ENCODE measurements around the gene KSR1. TPM values are rescaled to one million over a fixed set of nuclear protein-coding genes. Genes with fewer than 3 reads are reported as not detected.

The KSR1 gene
- total RNA-seq, 2 experiments from 2014 or later, result 96.6 to 113 TPM

DNA sequence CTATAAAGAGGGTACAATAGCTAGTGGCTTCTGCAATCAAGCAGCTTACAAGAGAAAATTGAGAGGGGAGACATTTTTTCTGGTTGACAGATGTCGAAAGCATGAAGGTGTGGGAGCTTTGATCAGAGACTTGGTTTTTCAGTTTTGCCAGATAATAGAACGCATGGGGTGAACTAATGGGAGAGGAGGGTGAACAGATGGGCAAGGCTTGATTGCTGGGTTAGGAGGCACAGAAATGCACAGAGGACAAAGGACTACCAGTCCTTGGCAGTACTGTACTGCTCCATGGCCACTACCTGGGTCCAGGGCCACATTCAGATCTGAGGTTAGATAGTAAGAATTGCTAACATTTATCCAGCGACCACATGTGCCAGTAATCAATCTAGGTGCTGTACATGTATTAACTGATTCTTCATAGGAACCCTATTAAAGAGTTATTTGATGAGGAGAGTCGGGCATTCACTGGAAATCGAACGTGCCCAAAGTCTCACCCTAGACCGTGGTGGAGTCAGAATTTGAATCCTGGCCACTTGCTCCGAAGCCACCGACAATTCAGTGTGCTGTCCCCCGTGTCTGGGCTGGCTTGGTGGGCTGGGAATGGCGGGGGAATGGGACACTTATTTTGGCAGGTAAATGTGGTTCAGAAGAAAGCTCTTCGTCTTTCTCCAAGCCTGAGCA is 873 bp upstream of the KSR1 start:
- peak overlapping the region; percentile 27 for H3K27ac Mint-ChIP-seq
- ChIA-PET POLR2A (interaction anchor here (0.9 to 2.2 kb wide), 2 partner anchors 19 to 145 kb away, joined by 3 to 13 read pairs; no protein-coding TSS in a partner anchor), CTCF (interaction anchor here (0.6 to 1.9 kb wide), 14 partner anchors 10 to 202 kb away, joined by 3 to 7 read pairs (median 3); no protein-coding TSS in a partner anchor)
- H3K4me3 Mint-ChIP-seq, result peak overlapping the region; percentile 88
- intact Hi-C loops (cut with DNase I, micrococcal nuclease), result loop anchor here (5.0 to 10.0 kb wide), 3 partner anchors 103 to 879 kb away; partner anchors contain the start of genes IFT20 (in 1 of the 2), TNFAIP1 (in 1 of the 2) and WSB1 (in 1 of the 2)
- H3K9me3 Mint-ChIP-seq (ENCODE audit: low read depth), result no peaks in the 10 kb centered on the region
- DNase-seq (no peak), ATAC-seq (no peak)
- H3K4me1 Mint-ChIP-seq, result peaks cover 39% of the 10 kb centered on the region
- peaks cover 6% of the 10 kb centered on the region for H3K27me3 Mint-ChIP-seq
- H3K36me3 Mint-ChIP-seq (ENCODE audit: low read depth), result peaks cover 23% of the 10 kb centered on the region

DNA sequence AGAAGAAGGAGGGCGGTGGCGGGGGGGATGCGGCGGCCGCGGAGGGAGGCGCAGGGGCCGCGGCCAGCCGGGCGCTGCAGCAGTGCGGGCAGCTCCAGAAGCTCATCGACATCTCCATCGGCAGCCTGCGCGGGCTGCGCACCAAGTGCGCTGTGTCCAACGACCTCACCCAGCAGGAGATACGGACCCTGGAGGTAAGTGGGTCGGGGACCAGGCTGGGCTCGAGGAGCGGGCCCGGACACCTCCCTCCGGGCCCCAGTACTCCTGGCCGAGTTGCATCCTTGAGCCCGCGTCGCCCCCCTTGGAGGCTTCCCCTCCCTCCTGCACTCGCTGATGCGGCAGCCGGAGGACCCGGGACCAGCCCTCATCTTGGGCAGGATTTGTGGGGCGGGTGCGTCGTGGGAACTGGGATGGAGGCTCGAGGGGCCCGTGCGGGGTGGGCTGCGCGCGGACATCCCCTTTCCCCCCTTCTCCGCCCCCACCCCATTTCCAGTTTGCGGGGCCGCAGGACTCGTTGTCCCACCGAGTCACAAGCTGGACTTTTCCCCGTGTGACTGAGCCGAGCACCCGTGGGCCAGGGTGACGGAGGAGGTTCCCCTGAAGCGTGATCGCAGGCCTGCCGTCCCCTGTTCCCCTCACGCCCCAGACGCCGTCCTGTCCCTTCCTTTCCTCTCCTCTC is 572 bp downstream of the KSR1 start:
- POLR2A ChIA-PET, result interaction anchor here (1.4 to 2.5 kb wide), 3 partner anchors 10 to 17 kb away, joined by 5 to 20 read pairs (median 13); no protein-coding TSS in a partner anchor
- H3K27me3 Mint-ChIP-seq, result peaks cover 6% of the 10 kb centered on the region
- CTCF ChIA-PET, result interaction anchor here (0.6 to 1.9 kb wide), 5 partner anchors 12 to 145 kb away, joined by 3 to 7 read pairs (median 4); no protein-coding TSS in a partner anchor
- ATAC-seq (no peak), DNase-seq (peak; percentile 35)
- peaks cover 47% of the 10 kb centered on the region for H3K4me1 Mint-ChIP-seq
- H3K36me3 Mint-ChIP-seq (ENCODE audit: low read depth), result peaks cover 23% of the 10 kb centered on the region
- peak overlapping the region; percentile 88 for H3K4me3 Mint-ChIP-seq
- H3K27ac Mint-ChIP-seq, result peak overlapping the region; percentile 83
- intact Hi-C loops (cut with DNase I, micrococcal nuclease), result loop anchor here (1.0 to 10.0 kb wide), 11 partner anchors 9 to 878 kb away; partner anchors contain the start of genes IFT20 (in 1 of the 2), TNFAIP1 (in 1 of the 2) and WSB1 (in 1 of the 2)
- H3K9me3 Mint-ChIP-seq (ENCODE audit: low read depth), result no peaks in the 10 kb centered on the region

DNA sequence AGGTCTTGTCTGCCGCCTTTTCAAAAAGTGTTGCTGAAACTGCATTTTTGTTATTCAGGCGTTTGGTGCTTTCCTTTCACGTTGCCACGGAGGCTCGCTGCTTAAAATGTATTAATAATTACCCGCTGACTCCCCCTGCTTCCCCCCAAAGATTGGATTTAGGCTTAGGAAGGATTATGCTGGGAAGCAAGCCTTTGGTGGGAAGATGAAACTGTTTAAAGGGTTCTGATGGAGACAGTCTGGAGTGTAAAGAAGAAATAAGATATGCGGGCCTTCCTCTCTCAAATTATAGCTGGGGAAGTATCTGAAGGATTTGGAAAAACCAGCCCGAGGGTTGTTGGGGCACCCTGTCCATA is 1.1 kb downstream of the KSR1 start:
- Mint-ChIP-seq H3K36me3 (ENCODE audit: low read depth) (peaks cover 23% of the 10 kb centered on the region), H3K27ac (peak overlapping the region; percentile 83), H3K9me3 (ENCODE audit: low read depth) (no peaks in the 10 kb centered on the region), H3K27me3 (peaks cover 6% of the 10 kb centered on the region), H3K4me1 (peaks cover 52% of the 10 kb centered on the region), H3K4me3 (peak overlapping the region; percentile 88)
- intact Hi-C loops (cut with DNase I, micrococcal nuclease), result loop anchor here (2.0 to 10.0 kb wide), 5 partner anchors 15 to 877 kb away; partner anchors contain the start of genes IFT20 (in 1 of the 2), TNFAIP1 (in 1 of the 2) and WSB1 (in 1 of the 2)
- no peak for ATAC-seq
- no peak for DNase-seq
- ChIA-PET POLR2A (interaction anchor here (0.6 to 2.5 kb wide), 2 partner anchors 9 to 161 kb away, joined by 3 to 20 read pairs; no protein-coding TSS in a partner anchor), CTCF (interaction anchor here (0.6 to 2.0 kb wide), 4 partner anchors 9 to 143 kb away, joined by 3 to 11 read pairs (median 8); no protein-coding TSS in a partner anchor)

DNA sequence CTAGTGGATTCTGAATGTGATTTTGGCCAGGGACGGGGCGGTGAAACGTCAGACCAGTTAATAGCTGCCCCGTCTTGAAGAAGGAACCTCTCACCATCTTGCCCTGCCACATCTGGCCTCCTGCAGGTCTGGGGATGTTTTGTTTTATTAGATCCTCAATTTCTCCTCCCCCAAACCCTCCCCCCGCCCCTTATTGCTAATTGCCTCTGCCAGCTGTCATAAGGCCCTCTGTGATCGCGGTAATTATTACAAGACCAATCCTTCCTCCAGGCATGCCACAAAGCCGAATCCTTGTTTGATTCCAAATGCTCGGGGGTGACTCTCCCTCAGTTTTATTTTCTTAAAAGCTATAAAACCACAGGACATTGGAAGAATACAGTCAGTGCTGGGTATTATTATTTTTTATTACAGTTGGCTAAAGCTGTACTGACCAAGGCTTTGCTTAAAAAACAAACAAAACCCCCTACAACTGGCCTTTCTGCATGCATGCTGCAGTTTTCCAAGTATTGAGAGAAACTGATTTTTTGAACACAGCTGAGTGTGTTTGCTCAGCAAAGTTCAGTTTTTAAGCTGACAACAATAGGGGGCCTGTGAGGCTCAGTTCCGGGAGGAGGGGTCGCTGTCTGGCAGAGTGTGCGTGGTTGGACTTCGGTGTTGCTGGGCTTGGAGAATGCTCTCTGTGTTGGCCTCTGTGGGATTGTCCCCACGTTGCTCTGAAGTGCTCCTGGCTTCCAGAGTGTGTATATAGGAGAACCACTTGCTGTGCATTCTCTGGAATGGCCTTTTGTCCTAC is 1.7 kb downstream of the KSR1 start:
- peak overlapping the region; percentile 83 for H3K27ac Mint-ChIP-seq
- POLR2A ChIA-PET, result interaction anchor here (0.6 to 2.8 kb wide), 4 partner anchors 9 to 161 kb away, joined by 3 to 20 read pairs (median 9); no protein-coding TSS in a partner anchor
- CTCF ChIA-PET, result interaction anchor here (0.6 to 2.0 kb wide), 6 partner anchors 9 to 174 kb away, joined by 3 to 11 read pairs (median 4); no protein-coding TSS in a partner anchor
- H3K4me1 Mint-ChIP-seq, result peaks cover 55% of the 10 kb centered on the region
- ATAC-seq (no peak), DNase-seq (no peak)
- peaks cover 23% of the 10 kb centered on the region for H3K36me3 Mint-ChIP-seq (ENCODE audit: low read depth)
- H3K27me3 Mint-ChIP-seq, result peaks cover 6% of the 10 kb centered on the region
- intact Hi-C loops (cut with DNase I, micrococcal nuclease), result loop anchor here (2.0 to 10.0 kb wide), 5 partner anchors 15 to 877 kb away; partner anchors contain the start of genes IFT20 (in 1 of the 2), TNFAIP1 (in 1 of the 2) and WSB1 (in 1 of the 2)
- H3K4me3 Mint-ChIP-seq, result peak overlapping the region; percentile 88
- no peaks in the 10 kb centered on the region for H3K9me3 Mint-ChIP-seq (ENCODE audit: low read depth)

- H3K4me3 Mint-ChIP-seq, result peak overlapping the region; percentile 88
- H3K27ac Mint-ChIP-seq, result no peak overlapping the region
- ATAC-seq, result no peak
- POLR2A ChIA-PET, result interaction anchor here (0.9 to 2.8 kb wide), 3 partner anchors 8 to 16 kb away, joined by 3 to 20 read pairs (median 15); no protein-coding TSS in a partner anchor
- peaks cover 23% of the 10 kb centered on the region for H3K36me3 Mint-ChIP-seq (ENCODE audit: low read depth)
- H3K9me3 Mint-ChIP-seq (ENCODE audit: low read depth), result no peaks in the 10 kb centered on the region
- CTCF ChIA-PET, result interaction anchor here (0.6 to 2.0 kb wide), 5 partner anchors 8 to 174 kb away, joined by 3 to 11 read pairs (median 5); no protein-coding TSS in a partner anchor
- DNase-seq, result no peak
- H3K27me3 Mint-ChIP-seq, result peaks cover 6% of the 10 kb centered on the region
- intact Hi-C loops (cut with DNase I, micrococcal nuclease), result loop anchor here (5.0 to 10.0 kb wide), 3 partner anchors 106 to 876 kb away; partner anchors contain the start of genes IFT20 (in 1 of the 2), TNFAIP1 (in 1 of the 2) and WSB1 (in 1 of the 2)
- H3K4me1 Mint-ChIP-seq, result peaks cover 61% of the 10 kb centered on the region
Observed at GRCh38 chr17:27458524-27458908, 2.3 kb downstream of the KSR1 start.

- intact Hi-C loops (cut with DNase I, micrococcal nuclease), result loop anchor here (5.0 to 10.0 kb wide), 3 partner anchors 107 to 875 kb away; partner anchors contain the start of genes IFT20 (in 1 of the 2), TNFAIP1 (in 1 of the 2) and WSB1 (in 1 of the 2)
- no peak for DNase-seq
- CTCF ChIA-PET, result interaction anchor here (0.9 to 1.8 kb wide), 2 partner anchors 87 to 140 kb away, joined by 5 to 7 read pairs; no protein-coding TSS in a partner anchor
- POLR2A ChIA-PET, result interaction anchor here (2.8 kb wide), 1 partner anchor 15 kb away, joined by 15 read pairs; no protein-coding TSS in a partner anchor
- peak overlapping the region; percentile 24 for H3K4me3 Mint-ChIP-seq
- H3K4me1 Mint-ChIP-seq, result peaks cover 65% of the 10 kb centered on the region
- H3K27me3 Mint-ChIP-seq, result peaks cover 6% of the 10 kb centered on the region
- peaks cover 23% of the 10 kb centered on the region for H3K36me3 Mint-ChIP-seq (ENCODE audit: low read depth)
- H3K27ac Mint-ChIP-seq, result no peak overlapping the region
- ATAC-seq, result no peak
- H3K9me3 Mint-ChIP-seq (ENCODE audit: low read depth), result no peaks in the 10 kb centered on the region
Observed at GRCh38 chr17:27459433-27459832, 3.2 kb downstream of the KSR1 start.

- Mint-ChIP-seq H3K4me3 (no peak overlapping the region), H3K9me3 (ENCODE audit: low read depth) (no peaks in the 10 kb centered on the region), H3K36me3 (ENCODE audit: low read depth) (peaks cover 23% of the 10 kb centered on the region), H3K4me1 (peaks cover 67% of the 10 kb centered on the region), H3K27me3 (peaks cover 3% of the 10 kb centered on the region), H3K27ac (no peak overlapping the region)
- ATAC-seq (no peak), DNase-seq (no peak)
- POLR2A ChIA-PET, result interaction anchor here (1.0 to 2.8 kb wide), 2 partner anchors 14 to 28 kb away, joined by 6 to 15 read pairs; no protein-coding TSS in a partner anchor
- intact Hi-C loops (cut with DNase I, micrococcal nuclease), result no loop called here
- CTCF ChIA-PET, result interaction anchor here (0.5 to 1.8 kb wide), 4 partner anchors 86 to 140 kb away, joined by 3 to 7 read pairs (median 4); no protein-coding TSS in a partner anchor
Observed at GRCh38 chr17:27460196-27460725, 4.0 kb downstream of the KSR1 start.

DNA sequence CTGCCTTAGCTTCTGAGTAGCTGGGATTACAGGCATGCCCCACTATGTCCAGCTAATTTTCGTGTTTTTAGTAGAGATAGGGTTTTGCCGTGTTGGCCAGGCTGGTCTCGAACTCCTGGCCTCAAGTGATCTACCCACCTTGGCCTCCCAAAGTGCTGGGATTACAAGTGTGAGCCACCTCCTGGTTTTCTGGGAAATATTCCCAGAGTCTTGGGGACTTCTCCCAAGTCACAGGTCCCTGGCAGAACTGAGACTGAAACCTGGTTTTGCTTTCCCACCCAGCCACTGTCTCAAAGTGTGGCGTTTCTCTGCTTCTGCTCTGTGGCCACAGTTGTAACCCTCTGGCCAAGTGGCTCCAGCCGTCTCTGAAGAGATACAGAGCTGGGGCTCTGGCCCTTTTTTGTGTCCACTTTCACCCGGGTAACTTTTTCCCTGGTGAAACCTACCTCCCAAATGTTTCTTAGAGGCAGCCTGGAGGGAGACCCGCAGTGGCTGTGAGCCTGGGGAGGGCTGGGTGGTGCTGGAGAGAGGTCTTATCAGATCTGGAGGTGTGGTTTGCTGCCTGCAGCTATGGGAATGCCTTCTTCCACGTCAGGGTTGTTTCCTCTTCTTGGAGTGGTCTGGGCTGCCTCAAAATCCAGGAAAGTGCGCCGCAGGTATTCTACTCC is 5.1 kb downstream of the KSR1 start:
- CTCF ChIA-PET, result no interaction called here
- Mint-ChIP-seq H3K9me3 (ENCODE audit: low read depth) (no peaks in the 10 kb centered on the region), H3K27me3 (no peaks in the 10 kb centered on the region), H3K36me3 (ENCODE audit: low read depth) (peaks cover 23% of the 10 kb centered on the region), H3K4me1 (peaks cover 70% of the 10 kb centered on the region), H3K4me3 (no peak overlapping the region), H3K27ac (no peak overlapping the region)
- DNase-seq (no peak), ATAC-seq (no peak)
- POLR2A ChIA-PET, result interaction anchor here (1.0 kb wide), 1 partner anchor 27 kb away, joined by 6 read pairs; no protein-coding TSS in a partner anchor
- intact Hi-C loops (cut with DNase I, micrococcal nuclease), result no loop called here

GRCh38 chr17:27462149-27462548 is 5.9 kb downstream of the KSR1 start:
- Mint-ChIP-seq H3K4me1 (peaks cover 78% of the 10 kb centered on the region), H3K36me3 (ENCODE audit: low read depth) (peaks cover 21% of the 10 kb centered on the region), H3K9me3 (ENCODE audit: low read depth) (no peaks in the 10 kb centered on the region), H3K27me3 (no peaks in the 10 kb centered on the region), H3K27ac (no peak overlapping the region), H3K4me3 (no peak overlapping the region)
- DNase-seq (no peak), ATAC-seq (no peak)
- POLR2A ChIA-PET, result no interaction called here
- intact Hi-C loops (cut with DNase I, micrococcal nuclease), result no loop called here
- CTCF ChIA-PET, result no interaction called here

Measured in activated CD4-positive, alpha-beta T cell treated with anti-CD3 and anti-CD28 coated beads for 36 hours (primary cell).